Kidney (tissue), 14 donors: Measurements from ENCODE around the gene MINDY2. TPM values are rescaled to one million over a fixed set of nuclear protein-coding genes. Genes with fewer than 3 reads are reported as not detected.

Source experiments
- DNase-seq, 5 donors: peaks; one replicate each; pipeline ENCODE4 v3.0.0-alpha.2; 2013 to 2020
- FAIRE-seq: peaks from 2 replicates; lab custom pipeline; 2012; peaks lifted over from hg19 to GRCh38; lab: Jason Lieb, UNC
- H3K27ac ChIP-seq, 2 donors: one replicate each; pipeline ENCODE4 v1.7.0; 2013; ENCODE audit warnings: low read depth in 2 of 2, low read length in 2 of 2, inconsistent platforms in 1 of 2
- H3K27me3 ChIP-seq: one replicate; pipeline ENCODE4 v1.7.1; 2013; ENCODE audit warnings: low read length, inconsistent platforms; ENCODE audit not compliant: control insufficient read depth, insufficient read depth
- H3K36me3 ChIP-seq, 3 donors: one replicate each; pipeline versions ENCODE4 v1.7.0 to v1.7.1; 2013; ENCODE audit warnings: low read length in 3 of 3, control low read depth in 1 of 3, inconsistent platforms in 1 of 3; ENCODE audit not compliant: insufficient read depth in 3 of 3, control insufficient read depth in 2 of 3
- H3K4me1 ChIP-seq, 3 donors: one replicate each; pipeline versions ENCODE4 v1.7.0 to v1.7.1; 2013; ENCODE audit warnings: low read length in 3 of 3, inconsistent platforms in 1 of 3, low read depth in 1 of 3; ENCODE audit not compliant: control insufficient read depth in 2 of 3, insufficient read depth in 2 of 3
- H3K4me3 ChIP-seq, 3 donors: one replicate each; pipeline versions ENCODE4 v1.7.0 to v1.8.1; 2013; ENCODE audit warnings: low read length in 3 of 3, control low read depth in 1 of 3, inconsistent platforms in 1 of 3
- H3K9ac ChIP-seq, 3 donors: one replicate each; pipeline versions ENCODE4 v1.7.0 to v1.7.1; 2013; ENCODE audit warnings: low read length in 3 of 3, control low read depth in 1 of 3, inconsistent platforms in 1 of 3
- H3K9me3 ChIP-seq, 3 donors: one replicate each; pipeline versions ENCODE4 v1.7.0 to v1.7.1; 2013; ENCODE audit warnings: low read length in 3 of 3, control low read depth in 1 of 3, inconsistent platforms in 1 of 3; ENCODE audit not compliant: control insufficient read depth in 2 of 3, insufficient read depth in 1 of 3
- intact Hi-C: fragments of 100-400 bp; cut with DNase I; formaldehyde crosslinking; loops from one replicate; pipeline ENCODE4 v1.11.1; 2022
- polyA plus RNA-seq: library from polyadenylated mRNA; stranded (reverse); fragments of 350-450 nt; fragmentation: Illumina TruSeq; extraction: RNeasy Lipid Tissue Mini Kit (QIAGEN cat#74804); gene quantifications from one replicate; pipeline ENCODE4 v1.2.3, GENCODE V29; 2014; ENCODE audit warnings: low read depth, low replicate concordance; ENCODE audit not compliant: insufficient read depth
- total RNA-seq: library from RNA; stranded (reverse); fragmentation: NEBNext Ultra II Directional; extraction: Animal tissue kit (Norgen Biotek cat#: 25700); gene quantifications from one replicate; pipeline ENCODE4 v1.2.1, GENCODE V29; 2021
- TF ChIP-seq, protein P1 (sequence below): IDR thresholded peaks from 3 replicates; pipeline ENCODE4 v1.5.1; 2012; ENCODE audit warnings: mild to moderate bottlenecking, moderate library complexity, borderline replicate concordance; ENCODE audit not compliant: insufficient read depth; ENCODE audit errors: extremely low read depth
- donor health status: control.
- donor health status: control.
- donor health status: control.
- donor health status: control.
- donor health status: control.
- donor health status: DM: yes; HTN: yes; CAD: no.
- donor health status: Normal renal cell carcinoma (clear cell type).

MINDY2 gene
- total and polyA plus RNA-seq, 2 donors from 2014 or later = 5.1 to 31.7 TPM

DNA sequence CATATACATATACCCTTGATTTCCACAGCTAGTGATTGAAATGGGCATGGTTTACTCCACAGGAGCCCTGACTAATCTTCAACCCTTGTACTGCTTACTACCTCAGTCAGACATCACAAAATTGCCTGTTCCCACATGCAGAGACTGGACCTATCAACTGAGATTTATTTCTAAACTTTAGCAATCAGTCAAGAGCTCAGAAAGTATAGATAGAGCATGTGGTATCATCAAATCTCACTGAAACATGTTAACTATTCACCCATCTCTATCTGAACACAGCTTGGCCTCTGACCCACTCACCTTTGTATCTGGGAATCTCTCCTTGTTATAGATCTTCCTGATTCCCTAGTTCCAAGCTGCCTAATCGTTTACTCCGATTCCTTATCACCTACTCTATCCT lies 36.2 kb upstream of the MINDY2 start:
- DNase-seq (no peak), FAIRE-seq (no peak)
- peaks cover 0 to 3% (median 0%) of the 10 kb centered on the region in 3 donors for H3K36me3 ChIP-seq
- TF ChIP-seq, protein P1, sequence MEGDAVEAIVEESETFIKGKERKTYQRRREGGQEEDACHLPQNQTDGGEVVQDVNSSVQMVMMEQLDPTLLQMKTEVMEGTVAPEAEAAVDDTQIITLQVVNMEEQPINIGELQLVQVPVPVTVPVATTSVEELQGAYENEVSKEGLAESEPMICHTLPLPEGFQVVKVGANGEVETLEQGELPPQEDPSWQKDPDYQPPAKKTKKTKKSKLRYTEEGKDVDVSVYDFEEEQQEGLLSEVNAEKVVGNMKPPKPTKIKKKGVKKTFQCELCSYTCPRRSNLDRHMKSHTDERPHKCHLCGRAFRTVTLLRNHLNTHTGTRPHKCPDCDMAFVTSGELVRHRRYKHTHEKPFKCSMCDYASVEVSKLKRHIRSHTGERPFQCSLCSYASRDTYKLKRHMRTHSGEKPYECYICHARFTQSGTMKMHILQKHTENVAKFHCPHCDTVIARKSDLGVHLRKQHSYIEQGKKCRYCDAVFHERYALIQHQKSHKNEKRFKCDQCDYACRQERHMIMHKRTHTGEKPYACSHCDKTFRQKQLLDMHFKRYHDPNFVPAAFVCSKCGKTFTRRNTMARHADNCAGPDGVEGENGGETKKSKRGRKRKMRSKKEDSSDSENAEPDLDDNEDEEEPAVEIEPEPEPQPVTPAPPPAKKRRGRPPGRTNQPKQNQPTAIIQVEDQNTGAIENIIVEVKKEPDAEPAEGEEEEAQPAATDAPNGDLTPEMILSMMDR = no peak
- H3K27ac ChIP-seq = no peak overlapping the region
- no peak overlapping the region for H3K9ac ChIP-seq
- H3K4me3 ChIP-seq = no peak overlapping the region
- intact Hi-C loops = no loop called here
- H3K4me1 ChIP-seq = peaks cover 0 to 8% (median 2%) of the 10 kb centered on the region in 3 donors
- no peaks in the 10 kb centered on the region for H3K9me3 ChIP-seq
- no peaks in the 10 kb centered on the region for H3K27me3 ChIP-seq

DNA sequence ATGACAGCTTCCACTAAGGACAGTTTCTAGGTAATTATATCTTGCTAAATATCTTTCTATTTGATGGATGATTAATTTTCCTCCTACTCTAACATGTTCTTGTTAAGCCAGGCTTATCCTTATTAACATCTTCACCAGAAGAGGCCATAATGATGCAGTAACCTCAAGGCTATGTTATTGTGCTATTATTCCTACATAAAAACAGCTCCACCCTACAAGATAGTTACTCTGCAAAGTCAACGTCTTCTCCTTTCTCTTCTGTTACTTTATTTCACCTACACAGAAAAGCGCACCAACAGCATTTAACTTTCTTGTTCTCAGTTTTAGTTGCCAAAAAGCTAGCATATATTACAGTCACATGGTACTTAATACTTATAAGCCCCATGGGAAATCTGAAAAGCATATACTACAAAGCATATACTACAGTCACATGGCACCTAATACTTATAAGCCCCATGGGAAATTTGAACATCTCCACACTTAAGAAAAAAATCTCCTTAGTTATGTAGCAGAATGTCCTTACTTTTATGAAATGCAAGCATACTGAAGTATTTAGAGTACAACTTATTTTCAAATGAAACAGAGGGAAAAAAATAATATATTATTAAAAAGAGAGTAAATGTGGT lies 35.0 kb upstream of the MINDY2 start:
- TF ChIP-seq, protein P1 = no peak
- DNase-seq (no peak), FAIRE-seq (no peak)
- H3K4me1 ChIP-seq = peaks cover 0 to 8% (median 2%) of the 10 kb centered on the region in 3 donors
- H3K27ac ChIP-seq = no peak overlapping the region
- H3K9me3 ChIP-seq = no peaks in the 10 kb centered on the region
- H3K9ac ChIP-seq = no peak overlapping the region
- H3K36me3 ChIP-seq = peaks cover 0 to 3% (median 0%) of the 10 kb centered on the region in 3 donors
- no peaks in the 10 kb centered on the region for H3K27me3 ChIP-seq
- no peak overlapping the region for H3K4me3 ChIP-seq
- intact Hi-C loops = no loop called here

DNA sequence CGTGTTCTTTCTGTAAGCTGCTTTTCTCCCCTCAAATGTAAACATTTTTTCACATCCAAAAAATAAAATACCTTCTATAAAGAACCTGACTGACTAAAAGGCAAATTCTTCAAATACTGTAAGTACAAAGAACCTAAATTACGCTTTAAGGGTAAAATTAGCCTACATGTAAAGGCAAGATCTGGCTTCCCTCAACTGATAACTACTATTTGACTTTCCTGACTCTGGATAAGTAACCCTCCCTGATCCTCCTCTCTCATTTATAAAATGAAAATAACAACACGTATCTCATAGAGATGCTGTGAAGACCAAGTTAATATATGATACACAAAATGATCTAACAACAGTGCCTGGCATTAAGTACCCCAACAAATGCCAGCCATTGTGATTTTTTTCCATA lies 33.8 kb upstream of the MINDY2 start:
- H3K4me1 ChIP-seq = peaks cover 0 to 5% (median 0%) of the 10 kb centered on the region in 3 donors
- TF ChIP-seq, protein P1 = no peak
- peaks cover 0 to 3% (median 0%) of the 10 kb centered on the region in 3 donors for H3K36me3 ChIP-seq
- H3K4me3 ChIP-seq = no peak overlapping the region
- no peak overlapping the region for H3K9ac ChIP-seq
- H3K9me3 ChIP-seq = no peaks in the 10 kb centered on the region
- intact Hi-C loops = no loop called here
- DNase-seq (no peak), FAIRE-seq (no peak)
- no peak overlapping the region for H3K27ac ChIP-seq
- H3K27me3 ChIP-seq = no peaks in the 10 kb centered on the region
